GM21381 (cell line): ENCODE measurements around the gene TSPAN7.

Experiments
- ATAC-seq: cut with Tn5 transposase; IDR thresholded peaks from one replicate; pipeline ENCODE4 v1.9.1; 2021; ENCODE audit warnings: mild to moderate bottlenecking, moderate library complexity; ENCODE audit not compliant: unreplicated experiment

The TSPAN7 gene

GRCh38 chrX:38678821-38679220, 117.5 kb downstream of the TSPAN7 start:
- ATAC-seq: no peak

DNA sequence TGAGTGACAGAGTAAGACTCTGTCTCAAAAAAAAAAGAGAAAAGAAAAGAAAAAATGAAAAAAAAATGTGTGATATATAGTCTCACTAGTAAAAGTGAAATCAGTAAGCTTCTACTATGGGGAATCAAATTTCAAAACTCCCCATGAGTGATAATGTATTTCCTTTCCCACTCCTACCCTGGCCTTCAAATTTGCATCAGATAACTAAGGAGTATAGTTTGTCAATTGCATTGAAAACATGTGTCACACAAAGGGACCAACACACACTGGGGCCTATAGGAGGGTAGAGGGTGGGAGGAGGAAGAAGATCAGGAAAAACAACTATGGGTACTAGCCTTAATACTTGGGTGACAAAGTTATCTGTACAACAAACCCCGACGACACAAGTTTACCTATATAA, 118.4 kb downstream of the TSPAN7 start:
- no peak for ATAC-seq

DNA sequence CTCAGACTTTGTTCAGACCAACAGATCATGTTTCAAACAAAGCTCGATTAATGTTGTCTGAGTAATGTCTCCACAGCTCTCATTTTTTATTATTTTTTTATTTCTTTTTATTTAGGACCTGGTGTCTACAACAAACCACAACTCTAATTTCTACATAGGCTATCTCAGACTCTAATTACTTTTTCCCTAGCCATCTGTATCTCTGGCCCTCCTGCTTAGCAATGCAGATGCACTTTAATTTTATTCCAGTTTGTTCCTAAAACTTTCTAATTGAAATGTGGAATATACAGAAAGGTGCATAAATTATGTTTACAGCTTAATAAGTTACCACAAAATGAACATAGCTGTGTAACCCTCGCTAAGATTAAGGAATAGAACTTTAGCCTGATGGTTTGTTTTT, 120.8 kb downstream of the TSPAN7 start:
- ATAC-seq: no peak

DNA sequence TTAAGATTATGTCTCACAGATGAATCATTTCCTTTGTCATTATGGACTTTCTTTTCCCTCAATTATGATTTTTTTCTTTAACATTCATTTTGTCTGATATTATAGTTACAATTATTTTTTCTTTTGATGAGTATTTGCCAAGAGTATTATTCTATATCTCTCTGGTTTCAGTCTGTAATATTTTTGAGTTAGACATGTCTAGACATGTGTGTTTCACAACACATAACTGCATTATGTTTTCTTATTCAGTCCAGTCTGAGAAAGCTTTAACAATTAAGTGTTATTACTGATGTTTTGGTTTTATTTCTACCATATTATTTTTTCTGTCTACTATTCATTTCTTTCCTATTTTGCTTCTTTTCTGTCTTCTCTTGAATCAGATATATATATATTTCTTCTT, 131.6 kb downstream of the TSPAN7 start:
- ATAC-seq: no peak

DNA sequence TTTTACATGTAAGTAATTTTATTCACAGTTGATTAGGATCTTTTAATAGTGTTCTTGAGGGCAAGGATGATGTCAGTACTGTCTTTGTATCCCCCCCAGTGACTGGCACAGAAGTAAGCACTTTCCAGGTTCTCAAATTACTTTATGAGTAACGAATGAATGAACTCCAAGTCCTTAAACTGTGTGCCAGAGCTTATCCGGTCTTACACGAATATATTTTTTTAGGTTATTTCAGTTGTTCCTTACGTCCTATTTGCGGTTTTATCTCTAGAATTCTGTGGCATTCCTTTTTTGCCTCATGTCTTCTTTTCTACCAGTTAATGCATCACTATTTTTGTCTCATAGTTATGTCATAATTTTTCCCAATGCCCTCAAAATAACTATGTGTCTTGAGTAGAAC, 133.1 kb downstream of the TSPAN7 start:
- ATAC-seq: no peak

DNA sequence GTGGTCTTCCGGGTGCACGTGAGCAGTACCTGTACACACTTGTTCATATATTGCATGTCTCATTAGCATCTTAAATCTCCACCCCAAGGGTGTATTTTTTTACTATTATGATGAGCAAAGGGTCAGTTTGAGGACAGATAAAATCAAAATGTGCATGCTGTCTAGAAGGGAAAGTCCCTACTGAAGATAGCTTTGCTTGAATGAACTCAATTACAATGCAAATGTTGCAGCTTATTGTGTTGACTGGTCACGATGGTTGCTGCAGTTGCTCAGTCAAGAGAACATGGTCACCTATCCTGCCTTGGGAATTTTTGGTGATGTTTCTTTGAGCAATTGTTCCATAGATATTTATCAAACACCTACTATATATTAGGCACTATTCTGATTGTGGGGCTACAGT, 136.1 kb downstream of the TSPAN7 start:
- no peak for ATAC-seq

DNA sequence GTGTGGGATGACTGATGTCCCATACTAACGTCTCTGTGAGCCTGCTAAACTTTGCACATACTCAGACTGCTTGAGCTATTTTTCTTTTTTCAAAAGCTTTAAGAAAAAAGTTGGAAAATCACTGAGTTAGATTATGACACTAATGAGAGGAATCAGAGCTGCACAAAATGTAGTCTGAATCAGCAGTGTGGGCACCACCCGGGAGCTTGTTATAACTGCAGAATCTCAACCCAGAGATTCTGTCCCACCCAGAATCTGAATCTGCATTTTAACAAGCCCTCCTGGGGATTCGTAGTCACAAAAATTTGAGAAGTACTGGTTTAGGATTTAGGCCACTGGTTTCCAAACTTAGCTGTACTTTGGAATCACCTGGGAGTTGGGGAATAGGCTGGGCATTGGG, 137.8 kb downstream of the TSPAN7 start:
- ATAC-seq: no peak

DNA sequence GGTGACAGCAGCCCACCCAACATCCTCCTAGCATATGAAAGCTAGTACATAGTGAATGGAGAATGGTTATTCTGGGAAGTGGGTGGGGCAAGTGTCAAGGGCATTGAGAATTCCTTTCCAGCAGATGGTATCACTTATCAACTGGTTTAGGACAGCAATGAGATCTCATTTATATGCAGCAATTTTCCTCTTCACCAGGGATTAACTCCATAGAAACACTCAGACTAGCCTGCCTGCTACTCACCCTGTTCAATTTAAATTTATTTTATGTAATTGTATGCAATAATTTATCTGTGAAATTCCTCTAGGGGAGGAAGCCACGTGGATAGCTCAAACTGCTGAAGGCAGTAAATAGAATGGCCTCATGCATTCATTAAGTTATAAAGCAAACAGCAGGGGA, 138.4 kb downstream of the TSPAN7 start:
- no peak for ATAC-seq

- no peak for ATAC-seq
Observed at GRCh38 chrX:38701073-38701472, 139.7 kb downstream of the TSPAN7 start.

GRCh38 chrX:38704146-38704882, 143.0 kb downstream of the TSPAN7 start:
- ATAC-seq: no peak

DNA sequence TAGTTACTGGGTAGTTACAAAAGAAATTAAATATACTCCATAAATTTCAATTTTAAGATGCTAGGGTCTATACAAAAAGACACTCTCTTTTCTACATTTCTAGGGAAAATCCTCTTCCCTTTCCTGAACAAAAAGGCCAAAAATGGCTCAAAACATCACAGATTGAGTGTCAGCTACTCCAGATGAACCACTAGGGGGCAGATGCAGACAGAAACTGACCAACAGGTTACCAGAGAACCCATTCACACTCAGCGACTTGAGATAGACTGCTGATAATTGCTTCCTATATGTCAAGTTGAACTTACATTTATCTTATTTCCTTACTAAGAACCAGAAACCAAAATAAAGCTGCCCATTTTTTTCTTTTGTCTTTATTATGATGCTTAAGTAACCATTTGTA, 156.5 kb downstream of the TSPAN7 start:
- no peak for ATAC-seq

DNA sequence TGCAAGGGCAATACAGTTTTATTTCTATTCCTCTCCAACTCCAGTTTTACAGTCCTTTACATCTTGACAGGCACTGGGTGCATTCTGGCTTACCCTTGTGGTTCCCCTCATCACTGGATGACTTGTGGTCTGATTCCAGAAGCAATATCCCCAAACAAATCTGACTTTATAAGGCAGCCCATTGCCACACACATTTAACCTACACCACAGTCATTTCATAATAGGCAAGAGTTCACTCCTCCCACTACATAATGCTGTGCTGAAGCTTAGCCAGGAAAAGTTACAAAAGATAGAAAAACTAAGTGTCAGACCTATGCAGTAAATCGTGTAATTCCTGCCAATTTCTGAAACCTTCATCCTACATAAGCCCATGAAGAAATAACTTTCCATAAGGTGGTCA, 157.0 kb downstream of the TSPAN7 start:
- ATAC-seq: no peak

DNA sequence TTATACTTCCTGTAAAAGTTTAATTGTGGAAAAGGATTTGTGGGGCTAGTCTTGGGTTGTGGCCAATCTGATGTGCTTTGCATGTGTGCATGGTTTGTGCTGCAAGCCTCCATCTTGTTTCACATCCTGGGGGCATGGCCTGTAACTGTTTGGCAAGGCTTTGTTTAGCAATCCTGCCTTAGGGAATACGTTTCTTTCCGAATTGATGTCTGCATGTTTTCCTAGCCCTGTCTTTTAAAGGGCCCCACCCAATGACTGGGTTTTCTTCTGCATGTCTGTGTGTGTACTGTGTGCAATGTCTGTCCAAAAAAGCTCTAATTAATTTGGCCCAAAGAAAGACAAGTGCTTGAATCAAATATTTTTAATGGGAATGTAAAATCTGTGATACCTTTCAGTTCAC, 165.3 kb downstream of the TSPAN7 start:
- ATAC-seq: no peak

GRCh38 chrX:38727668-38728067, 166.3 kb downstream of the TSPAN7 start:
- ATAC-seq: no peak

DNA sequence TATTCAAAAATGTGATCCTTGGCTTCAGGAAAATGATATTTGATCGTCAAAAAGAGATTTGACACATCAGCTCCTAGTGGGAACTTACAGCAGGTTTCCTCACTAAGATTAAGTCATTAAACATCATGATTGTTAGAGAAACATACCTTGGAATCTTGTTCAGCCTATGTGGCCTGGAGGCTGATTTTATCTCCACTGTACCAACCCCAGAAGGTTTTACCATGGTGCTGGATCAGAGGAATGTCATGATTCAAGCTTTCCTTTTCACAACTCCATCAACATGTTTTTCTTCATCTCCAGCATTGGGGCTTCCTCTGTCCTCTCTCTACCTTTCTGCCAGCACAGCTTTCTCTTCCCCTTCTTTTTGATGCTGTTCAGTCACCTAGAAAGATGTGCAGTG, 171.5 kb downstream of the TSPAN7 start:
- ATAC-seq: no peak
